GM23248 (cell line): ENCODE data around the gene NOL4L. TPM values are rescaled to one million over a fixed set of nuclear protein-coding genes. Genes with fewer than 3 reads are reported as not detected.

Experiments
- DNase-seq: peaks from one replicate; pipeline ENCODE4 v3.0.0-alpha.2; 2015
- H2AFZ ChIP-seq: fragments of 200-600 bp; sonication (generic); 2 replicates; pipeline ENCODE4 v1.6.1; 2016; ENCODE audit warnings: antibody characterized with exemption
- H3F3A ChIP-seq: fragments of 200-600 bp; sonication (generic); 2 replicates; pipeline ENCODE4 v1.6.1; 2016; ENCODE audit warnings: mild to moderate bottlenecking, antibody characterized with exemption, mixed run types; ENCODE audit not compliant: insufficient read depth
- H3K27ac ChIP-seq: fragments of 200-600 bp; sonication (generic); 2 replicates; pipeline ENCODE4 v1.5.1; 2016; ENCODE audit warnings: mild to moderate bottlenecking
- H3K27me3 ChIP-seq: fragments of 200-600 bp; sonication (generic); replicated peaks from 2 replicates; pipeline ENCODE4 v1.6.1; 2016; ENCODE audit warnings: mild to moderate bottlenecking; ENCODE audit not compliant: insufficient read depth
- H3K36me3 ChIP-seq: fragments of 200-600 bp; sonication (generic); 2 replicates; pipeline ENCODE4 v1.6.1; 2016; ENCODE audit warnings: low read depth, mild to moderate bottlenecking
- H3K4me1 ChIP-seq: fragments of 200-600 bp; sonication (generic); 2 replicates; pipeline ENCODE4 v1.6.1; 2016; ENCODE audit warnings: mild to moderate bottlenecking; ENCODE audit not compliant: insufficient read depth
- H3K4me2 ChIP-seq: fragments of 200-600 bp; sonication (generic); one replicate; pipeline ENCODE4 v1.6.1; 2016; ENCODE audit warnings: mild to moderate bottlenecking; ENCODE audit not compliant: unreplicated experiment
- H3K4me3 ChIP-seq: fragments of 200-600 bp; sonication (generic); 2 replicates; pipeline ENCODE4 v1.5.1; 2016; ENCODE audit warnings: mild to moderate bottlenecking
- H3K79me2 ChIP-seq: fragments of 200-600 bp; sonication (generic); 2 replicates; pipeline ENCODE4 v1.6.1; 2016; ENCODE audit warnings: mild to moderate bottlenecking; ENCODE audit not compliant: insufficient read depth
- H3K9ac ChIP-seq: fragments of 200-600 bp; sonication (generic); 2 replicates; pipeline ENCODE4 v1.6.1; 2016; ENCODE audit warnings: mild to moderate bottlenecking
- H3K9me2 ChIP-seq: fragments of 200-600 bp; sonication (generic); 2 replicates; pipeline ENCODE4 v1.6.1; 2016; ENCODE audit warnings: mixed run types, mild to moderate bottlenecking, moderate library complexity; ENCODE audit not compliant: insufficient read depth
- H3K9me3 ChIP-seq: fragments of 200-600 bp; sonication (generic); one replicate; pipeline ENCODE4 v1.6.1; 2017; ENCODE audit warnings: low read depth
- H4K20me1 ChIP-seq: fragments of 200-600 bp; sonication (generic); 2 replicates; pipeline ENCODE4 v1.6.0; 2016; ENCODE audit not compliant: insufficient read depth
- EZH2 ChIP-seq: fragments of 200-600 bp; sonication (generic); IDR thresholded peaks from 2 replicates; pipeline ENCODE4 v1.6.1; 2018; ENCODE audit warnings: antibody characterized with exemption, mild to moderate bottlenecking; ENCODE audit not compliant: insufficient read depth, poor library complexity, severe bottlenecking
- EZH2phosphoT487 ChIP-seq: fragments of 200-600 bp; sonication (generic); IDR thresholded peaks from 2 replicates; pipeline ENCODE4 v1.6.1; 2018; ENCODE audit warnings: antibody characterized with exemption, moderate library complexity, mild to moderate bottlenecking, low read depth; ENCODE audit not compliant: insufficient read depth
- WGBS, 2 experiments: methylation state at CpG; one replicate each; pipeline ENCODE4 v1.1.6; 2015 to 2017; ENCODE audit warnings: low lambda C conversion rate in 2 of 2, low coverage in 1 of 2; ENCODE audit errors: missing lambda C conversion rate in 2 of 2; 5-methylcytosine and 5-hydroxymethylcytosine counted together
- in situ Hi-C: fragments of 300-500 bp; cut with MboI; formaldehyde crosslinking; loops from 2 replicates; pipeline ENCODE4 v1.15.0; 2020
- polyA plus RNA-seq: library from polyadenylated mRNA; unstranded; fragments of >200 nt; fragmentation: Nextera tagmentation; extraction: Ambion mirVana; gene quantifications from 2 replicates; pipeline ENCODE4 v1.2.1, GENCODE V29; 2016
- total RNA-seq: library from RNA; depleted of rRNA; stranded (reverse); fragments of >200 nt; shearing (Covaris generic); gene quantifications from 2 replicates; pipeline ENCODE4 v1.2.3, GENCODE V29; 2014

The NOL4L gene
- total and polyA plus RNA-seq, 2 experiments from 2014 or later: 5.2 to 7.9 TPM

GRCh38 chr20:32544260-32544722 lies 40.8 kb downstream of the NOL4L start:
- Histone ChIP-seq H3K4me2 (no peak overlapping the region), H3F3A (no peaks in the 10 kb centered on the region), H3K36me3 (no peaks in the 10 kb centered on the region), H3K9me3 (no peaks in the 10 kb centered on the region), H3K4me3 (no peak overlapping the region), H3K79me2 (no peaks in the 10 kb centered on the region), H3K27ac (no peak overlapping the region), H2AFZ (no peak overlapping the region), H3K4me1 (no peaks in the 10 kb centered on the region), H3K27me3 (no peaks in the 10 kb centered on the region), H4K20me1 (no peaks in the 10 kb centered on the region), H3K9me2 (no peaks in the 10 kb centered on the region), H3K9ac (no peak overlapping the region)
- in situ Hi-C loops: loop anchor here (25.0 kb wide), 1 partner anchor 243 kb away; no protein-coding TSS in a partner anchor
- no peak for TF ChIP-seq EZH2phosphoT487
- TF ChIP-seq EZH2: no peak
- WGBS, 2 experiments: 72 to 78% methylated on average over 5 of the region's 5 CpGs
- no peak for DNase-seq

GRCh38 chr20:32543570-32544259 lies 41.4 kb downstream of the NOL4L start:
- WGBS, 2 experiments: 84 to 85% methylated on average over 15 of the region's 15 CpGs

GRCh38 chr20:32542259-32542615 lies 42.9 kb downstream of the NOL4L start:
- no peak for DNase-seq
- no peaks in the 10 kb centered on the region for H4K20me1 ChIP-seq
- no peaks in the 10 kb centered on the region for H3K36me3 ChIP-seq
- in situ Hi-C loops: loop anchor here (25.0 kb wide), 1 partner anchor 245 kb away; no protein-coding TSS in a partner anchor
- H3K9ac ChIP-seq: no peak overlapping the region
- no peak overlapping the region for H3K4me3 ChIP-seq
- H3K27ac ChIP-seq: no peak overlapping the region
- H3K9me3 ChIP-seq: no peaks in the 10 kb centered on the region
- H3K4me2 ChIP-seq: no peak overlapping the region
- TF ChIP-seq EZH2phosphoT487 (no peak), EZH2 (no peak)
- H3F3A ChIP-seq: no peaks in the 10 kb centered on the region
- no peaks in the 10 kb centered on the region for H3K9me2 ChIP-seq
- no peaks in the 10 kb centered on the region for H3K79me2 ChIP-seq
- no peaks in the 10 kb centered on the region for H3K4me1 ChIP-seq
- no peak overlapping the region for H2AFZ ChIP-seq
- H3K27me3 ChIP-seq: no peaks in the 10 kb centered on the region
- WGBS, 2 experiments: 92 to 93% methylated on average over 6 of the region's 6 CpGs

More at GRCh38 chr20:32543570-32544259, 41.4 kb downstream of the NOL4L start:
- no peak for DNase-seq
- H3K36me3 ChIP-seq: no peaks in the 10 kb centered on the region
- H3K9me2 ChIP-seq: no peaks in the 10 kb centered on the region
- H3K27ac ChIP-seq: no peak overlapping the region
- H3K9me3 ChIP-seq: no peaks in the 10 kb centered on the region
- no peak overlapping the region for H3K4me2 ChIP-seq
- H3K27me3 ChIP-seq: no peaks in the 10 kb centered on the region
- no peak overlapping the region for H3K9ac ChIP-seq
- no peak for TF ChIP-seq EZH2
- TF ChIP-seq EZH2phosphoT487: no peak
- H3F3A ChIP-seq: no peaks in the 10 kb centered on the region
- H3K4me3 ChIP-seq: no peak overlapping the region
- H3K79me2 ChIP-seq: no peaks in the 10 kb centered on the region
- in situ Hi-C loops: loop anchor here (25.0 kb wide), 1 partner anchor 244 kb away; no protein-coding TSS in a partner anchor
- no peaks in the 10 kb centered on the region for H3K4me1 ChIP-seq
- H4K20me1 ChIP-seq: no peaks in the 10 kb centered on the region
- no peak overlapping the region for H2AFZ ChIP-seq

- TF ChIP-seq EZH2phosphoT487 (no peak), EZH2 (no peak)
- Histone ChIP-seq H3K4me2 (no peak overlapping the region), H3K36me3 (no peaks in the 10 kb centered on the region), H2AFZ (no peak overlapping the region), H4K20me1 (no peaks in the 10 kb centered on the region), H3K4me3 (no peak overlapping the region), H3K9me2 (no peaks in the 10 kb centered on the region), H3K9ac (no peak overlapping the region), H3F3A (no peaks in the 10 kb centered on the region), H3K27ac (no peak overlapping the region), H3K79me2 (no peaks in the 10 kb centered on the region), H3K4me1 (no peaks in the 10 kb centered on the region), H3K9me3 (no peaks in the 10 kb centered on the region), H3K27me3 (no peaks in the 10 kb centered on the region)
- DNase-seq: no peak
- in situ Hi-C loops: loop anchor here (25.0 kb wide), 1 partner anchor 246 kb away; no protein-coding TSS in a partner anchor
- 89 to 90% methylated on average over 21 of the region's 21 CpGs for WGBS, 2 experiments
Measured at GRCh38 chr20:32541323-32542258, 43.5 kb downstream of the NOL4L start.
